Activated CD4-positive, alpha-beta T cell treated with anti-CD3 and anti-CD28 coated beads, Interleukin-2, amount 50 U/mL, for 24 hours (primary cell): ENCODE data around the gene SIGLEC11.

Experiments used
- DNase-seq, 2 donors: peaks; one replicate each; pipeline ENCODE4 v3.0.0-alpha.2; 2020; ENCODE audit warnings: low read depth in 1 of 2, low spot score in 1 of 2

SIGLEC11 gene

GRCh38 chr19:49907745-49908446 is 53.1 kb downstream of the SIGLEC11 start:
- no peak for DNase-seq

- DNase-seq = no peak
Observed at GRCh38 chr19:49906879-49907564, 54.0 kb downstream of the SIGLEC11 start.

- no peak for DNase-seq
Observed at GRCh38 chr19:49904136-49904535, 56.8 kb downstream of the SIGLEC11 start.
